GM18519 (cell line): ENCODE data around the gene IL17B.

Experiments
- ATAC-seq: cut with Tn5 transposase; IDR thresholded peaks from one replicate; pipeline ENCODE4 v1.9.1; 2021; ENCODE audit warnings: mild to moderate bottlenecking, moderate library complexity; ENCODE audit not compliant: unreplicated experiment, low FRiP score

Gene IL17B

GRCh38 chr5:149415066-149415967, 36.2 kb upstream of the IL17B start:
- no peak for ATAC-seq

GRCh38 chr5:149414405-149415065, 35.4 kb upstream of the IL17B start:
- no peak for ATAC-seq

GRCh38 chr5:149413477-149414210, 34.6 kb upstream of the IL17B start:
- no peak for ATAC-seq

GRCh38 chr5:149412783-149413476, 33.8 kb upstream of the IL17B start:
- no peak for ATAC-seq

- ATAC-seq = no peak
Observed at GRCh38 chr5:149411738-149412519, 32.8 kb upstream of the IL17B start.

GRCh38 chr5:149410721-149411432, 31.8 kb upstream of the IL17B start:
- ATAC-seq = no peak

GRCh38 chr5:149410071-149410470, 31.0 kb upstream of the IL17B start:
- no peak for ATAC-seq

- no peak for ATAC-seq
Observed at GRCh38 chr5:149409268-149409948, 30.3 kb upstream of the IL17B start.

- ATAC-seq = no peak
Observed at GRCh38 chr5:149408252-149409099, 29.4 kb upstream of the IL17B start.

GRCh38 chr5:149407323-149408251, 28.5 kb upstream of the IL17B start:
- ATAC-seq = no peak

- no peak for ATAC-seq
Observed at GRCh38 chr5:149406979-149407306, 27.9 kb upstream of the IL17B start.

- no peak for ATAC-seq
Observed at GRCh38 chr5:149406203-149406978, 27.3 kb upstream of the IL17B start.

GRCh38 chr5:149405550-149406202, 26.6 kb upstream of the IL17B start:
- ATAC-seq = no peak

- no peak for ATAC-seq
Observed at GRCh38 chr5:149404746-149405549, 25.9 kb upstream of the IL17B start.
